Heart left ventricle (tissue), 13 donors: ENCODE results near the gene SDS.

ENCODE experiments used
- CTCF ChIP-seq, 12 donors: fragments of 200-600 bp; sonication (generic) in 4 of 12; IDR thresholded peaks; one replicate each; pipeline versions ENCODE4 v1.5.0 to v1.8.0; 2018 to 2022; ENCODE audit warnings: antibody characterized with exemption in 12 of 12, mild to moderate bottlenecking in 5 of 12
- POLR2A ChIP-seq, 2 donors: fragments of 450-650 bp; IDR thresholded peaks; one replicate each; pipeline ENCODE4 v1.6.1; 2017; ENCODE audit warnings: antibody characterized with exemption in 2 of 2, mild to moderate bottlenecking in 2 of 2, moderate library complexity in 2 of 2
- donor health status: ischemic (EF 13 %, LVEDD 7.1; RV severe dilation, severe dysfunction).
- donor health status: DM: no; HTN: yes; CAD: no.
- donor health status: DM: no; HTN: no; CAD: no.
- donor health status: ischemic (EF 25% LVEDD 6.9; RV normal size, moderate dysfunction).
- donor health status: ischemic (EF 25% LVEDD 5.7; RV mildly dilated, moderate dysfunction).
- donor health status: ischemic (EF 35%, LVEDD 5.7; RV mildly dilated, moderate dysfunction).
- donor health status: nonischemic (EF 11% LVEDD 7.7; RV severe dilation, severe dysfunction).
- donor health status: DM: yes; HTN: yes; CAD: no.
- donor health status: PGD.
- donor health status: ischemic (EF 29% LVEDD 5.4; RV normal size, mild dysfunction).
- donor health status: nonischemic (EF 23%, LVEDD 6.1; RV moderate dilation, normal function).

DNA sequence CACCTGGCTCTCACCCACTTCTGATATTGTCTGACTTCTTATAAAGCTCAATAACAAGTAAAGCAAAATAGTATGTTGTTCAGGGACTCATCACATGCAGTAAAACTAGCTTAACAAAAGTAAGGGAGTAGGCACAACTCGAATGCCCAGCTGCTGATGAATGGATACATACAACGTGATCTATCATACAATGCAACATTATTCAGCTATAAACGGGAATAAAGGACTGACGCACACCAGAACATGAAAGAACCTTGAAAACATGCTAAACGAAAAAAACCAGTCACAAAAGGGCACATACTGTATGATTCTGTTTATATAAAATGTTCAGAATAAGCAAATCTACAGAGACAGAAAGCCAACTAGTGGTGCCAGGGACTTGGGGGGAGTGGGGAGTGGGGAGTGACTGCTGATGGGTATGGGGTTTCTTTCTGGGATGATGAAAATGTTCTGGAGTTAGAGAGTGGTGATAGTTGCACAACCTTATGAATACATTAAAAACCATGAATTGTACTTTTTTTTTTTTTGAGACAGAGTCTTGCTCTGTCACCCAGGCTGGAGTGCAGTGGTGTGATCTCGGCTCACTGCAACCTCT lies 34.2 kb downstream of the SDS start:
- TF ChIP-seq CTCF (IDR thresholded peaks at IDR 0.05) (no peak), POLR2A (IDR thresholded peaks at IDR 0.05) (no peak)
